NCI-H2227 treated with DMSO at 0.1 percent for 48 hours (cell line): ENCODE data around the gene GPATCH2L.

Source experiments
- DNase-seq: peaks from one replicate; lab custom pipeline; 2025; lab: John Stamatoyannopoulos, UW

Gene GPATCH2L

DNA sequence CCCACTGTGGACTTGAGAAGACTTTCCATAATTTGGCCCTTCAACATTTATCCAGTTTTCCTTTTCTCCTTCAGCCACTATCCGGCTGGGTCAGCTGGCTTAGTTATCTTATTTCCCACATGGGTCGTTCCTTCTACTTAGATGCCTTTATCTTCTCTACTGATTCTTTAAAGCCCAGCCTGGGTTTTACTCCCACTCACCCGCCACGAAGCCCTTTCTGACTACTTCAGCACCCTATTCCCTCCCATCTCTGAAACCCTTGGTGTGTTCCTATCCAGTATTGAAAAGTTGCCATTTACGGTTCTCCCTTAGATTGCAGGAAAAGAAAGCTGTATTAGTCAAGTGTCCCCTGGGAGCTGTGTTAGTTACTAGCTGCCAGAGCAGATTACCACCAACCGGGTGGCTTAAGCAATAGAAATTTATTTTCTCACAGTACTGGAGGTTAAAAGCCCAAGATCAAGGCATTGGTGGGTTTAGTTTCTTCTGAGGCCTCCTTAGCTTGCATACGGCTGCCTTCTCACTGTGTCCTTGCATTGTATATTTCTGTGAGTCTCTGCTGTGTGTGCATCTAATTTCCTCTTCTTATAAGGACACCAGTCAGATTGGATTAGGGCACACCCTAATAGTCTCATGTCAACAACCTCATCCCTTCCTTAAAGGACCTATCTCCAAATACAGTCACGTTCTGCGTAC, 105.5 kb downstream of the GPATCH2L start:
- DNase-seq: no peak

GRCh38 chr14:76257842-76258397, 106.2 kb downstream of the GPATCH2L start:
- no peak for DNase-seq

GRCh38 chr14:76259029-76259735, 107.5 kb downstream of the GPATCH2L start:
- DNase-seq: no peak

- DNase-seq: no peak
Observed at GRCh38 chr14:76260749-76261148, 109.0 kb downstream of the GPATCH2L start.

GRCh38 chr14:76261371-76261811, 109.7 kb downstream of the GPATCH2L start:
- no peak for DNase-seq

GRCh38 chr14:76262641-76263040, 110.9 kb downstream of the GPATCH2L start:
- DNase-seq: no peak
